Thymus (tissue), 11 donors: ENCODE results near the gene CHIC1. TPM values are rescaled to one million over a fixed set of nuclear protein-coding genes. Genes with fewer than 3 reads are reported as not detected.
"Not testable (repeated sequence)": the region's sequence is repeated elsewhere in the genome, so short reads cannot be mapped to it uniquely, and the experiment has no call there.

Experiments
- DNase-seq, 9 donors: peaks; one replicate each; pipeline ENCODE4 v3.0.0-alpha.2; 2013; ENCODE audit warnings: low spot score in 9 of 9, low read depth in 6 of 9, missing footprints in 1 of 9
- H3K27ac ChIP-seq, 2 donors: one replicate each; pipeline ENCODE4 v1.5.1; 2013; ENCODE audit warnings: control low read depth in 1 of 2, low read depth in 1 of 2, low read length in 1 of 2, mild to moderate bottlenecking in 1 of 2, moderate library complexity in 1 of 2
- H3K27me3 ChIP-seq, 2 donors: one replicate each; pipeline ENCODE4 v1.5.1; 2013; ENCODE audit warnings: low read length in 1 of 2; ENCODE audit not compliant: control insufficient read depth in 2 of 2, insufficient read depth in 1 of 2
- H3K36me3 ChIP-seq, 2 donors: one replicate each; pipeline ENCODE4 v1.5.1; 2013; ENCODE audit warnings: low read length in 1 of 2, mild to moderate bottlenecking in 1 of 2, moderate library complexity in 1 of 2; ENCODE audit not compliant: control insufficient read depth in 2 of 2, insufficient read depth in 2 of 2
- H3K4me1 ChIP-seq, 2 donors: one replicate each; pipeline ENCODE4 v1.5.1; 2013; ENCODE audit warnings: low read length in 2 of 2; ENCODE audit not compliant: control insufficient read depth in 2 of 2, insufficient read depth in 2 of 2
- H3K4me3 ChIP-seq, 2 donors: one replicate each; pipeline ENCODE4 v1.5.1; 2013; ENCODE audit warnings: low read length in 2 of 2, control low read depth in 1 of 2, mild to moderate bottlenecking in 1 of 2
- H3K9me3 ChIP-seq, 2 donors: one replicate each; pipeline ENCODE4 v1.5.1; 2013; ENCODE audit warnings: low read length in 1 of 2, mild to moderate bottlenecking in 1 of 2; ENCODE audit not compliant: control insufficient read depth in 2 of 2, insufficient read depth in 1 of 2
- WGBS: extraction: QIAGEN DNeasy Blood & Tissue Kit; methylation state at CpG from one replicate; pipeline ENCODE4 v1.1.7; 2013; 5-methylcytosine and 5-hydroxymethylcytosine counted together
- polyA plus RNA-seq: library from polyadenylated mRNA; stranded (reverse); fragments of 200-250 nt; gene quantifications from one replicate; pipeline ENCODE4 v1.2.3, GENCODE V29; 2013
- total RNA-seq: library from RNA; stranded (reverse); fragments of 120-200 nt; gene quantifications from one replicate; pipeline ENCODE4 v1.2.4, GENCODE V29; 2013
- donor health status: healthy.

The CHIC1 gene
- total and polyA plus RNA-seq, 2 donors: 3.7 to 5.1 TPM

DNA sequence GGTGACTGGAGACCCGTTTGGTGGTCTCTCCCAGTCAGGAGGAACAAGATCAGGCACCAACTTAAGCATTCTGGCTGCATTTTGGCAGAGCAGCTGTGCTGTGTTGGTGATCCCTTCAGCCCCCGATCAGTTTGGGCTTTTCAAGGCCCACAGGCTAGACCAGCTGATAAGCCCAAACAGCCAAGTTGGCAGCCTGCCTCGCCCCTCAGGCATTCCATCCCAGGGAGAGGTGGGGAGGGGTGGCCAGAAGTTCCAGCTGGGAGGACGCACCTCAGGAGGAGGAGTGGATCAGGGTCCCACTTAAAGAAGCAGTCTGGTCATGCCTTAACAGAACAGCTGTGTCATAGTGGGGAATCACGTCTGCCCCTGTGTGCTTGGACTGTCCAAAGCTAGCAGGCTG, 105.8 kb downstream of the CHIC1 start:
- Histone ChIP-seq H3K4me3 (no peak overlapping the region), H3K36me3 (no peaks in the 10 kb centered on the region), H3K27ac (no peak overlapping the region), H3K9me3 (peaks cover 0 to 3% of the 10 kb centered on the region in 2 donors), H3K4me1 (no peaks in the 10 kb centered on the region), H3K27me3 (no peaks in the 10 kb centered on the region)
- DNase-seq: no peak
- 98% methylated on average over 5 of the region's 5 CpGs for WGBS

DNA sequence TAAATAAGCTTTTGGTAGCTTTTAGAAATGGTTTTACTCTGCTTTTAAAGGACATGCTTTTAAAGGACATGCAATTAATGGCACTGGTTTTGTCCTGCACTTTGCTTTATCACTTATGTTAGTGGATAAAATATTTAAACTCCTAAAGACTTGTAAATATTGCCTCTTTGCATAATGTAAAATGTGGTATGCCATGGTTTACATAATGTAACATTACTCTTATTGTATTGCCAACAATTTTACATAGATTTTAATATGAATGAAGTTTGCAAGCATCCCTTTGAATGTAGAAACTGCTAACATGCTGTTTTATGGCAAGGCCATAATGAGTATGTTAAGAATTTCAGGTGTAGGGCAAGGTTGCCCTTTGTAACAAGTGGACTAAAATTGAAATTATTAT, 118.4 kb downstream of the CHIC1 start:
- no peak overlapping the region for H3K4me3 ChIP-seq
- no peaks in the 10 kb centered on the region for H3K36me3 ChIP-seq
- H3K4me1 ChIP-seq: no peaks in the 10 kb centered on the region
- no peaks in the 10 kb centered on the region for H3K9me3 ChIP-seq
- no peak for DNase-seq
- no peak overlapping the region for H3K27ac ChIP-seq
- no peaks in the 10 kb centered on the region for H3K27me3 ChIP-seq

DNA sequence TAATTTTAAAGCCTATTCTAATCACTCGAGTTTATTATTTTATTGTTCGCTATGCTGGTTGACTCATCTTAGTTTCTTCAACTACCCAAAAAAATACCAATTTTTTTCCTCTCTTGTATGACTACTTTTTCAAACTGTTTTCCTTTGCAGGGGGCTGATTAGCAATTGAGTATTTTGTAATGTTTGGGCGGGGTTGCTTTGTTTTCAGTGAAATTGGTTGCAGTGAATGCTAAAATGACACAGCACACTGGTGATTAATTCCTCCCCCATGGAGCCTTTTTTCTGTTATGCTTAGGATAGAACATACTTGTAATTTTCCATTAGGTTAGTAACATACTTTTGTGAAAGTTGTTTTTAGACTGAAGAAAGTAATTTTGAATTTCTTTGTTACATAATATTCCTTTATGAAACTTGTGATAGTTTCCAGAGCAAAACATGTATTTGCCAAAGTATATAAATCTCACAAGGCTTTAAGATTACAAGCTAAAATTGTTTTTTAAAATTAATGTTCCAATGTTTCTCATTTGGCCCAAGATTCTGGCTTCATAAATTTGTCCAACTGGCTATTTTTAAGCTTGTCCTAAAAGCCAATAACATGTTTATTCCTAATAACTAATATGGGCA, 120.4 kb downstream of the CHIC1 start:
- H3K9me3 ChIP-seq: no peaks in the 10 kb centered on the region
- H3K4me1 ChIP-seq: no peaks in the 10 kb centered on the region
- no peaks in the 10 kb centered on the region for H3K36me3 ChIP-seq
- no peak overlapping the region for H3K27ac ChIP-seq
- no peak overlapping the region for H3K4me3 ChIP-seq
- no peak for DNase-seq
- WGBS: 98% methylated on average over 3 of the region's 3 CpGs
- no peaks in the 10 kb centered on the region for H3K27me3 ChIP-seq

DNA sequence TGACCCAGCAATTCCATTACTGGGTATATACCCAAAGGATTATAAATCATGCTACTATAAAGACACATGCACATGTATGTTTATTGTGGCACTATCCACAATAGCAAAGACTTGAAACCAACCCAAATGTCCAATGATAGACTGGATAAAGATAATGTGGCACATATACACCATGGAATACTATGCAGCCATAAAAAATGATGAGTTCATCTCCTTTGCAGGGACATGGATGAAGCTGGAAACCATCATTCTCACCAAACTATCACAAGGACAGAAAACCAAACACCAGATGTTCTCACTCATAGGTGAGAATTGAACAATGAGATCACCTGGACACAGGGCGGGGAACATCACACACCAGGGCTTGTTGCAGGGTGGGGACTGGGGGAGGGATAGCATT, 144.0 kb downstream of the CHIC1 start:
- not testable (repeated sequence) for H3K36me3 ChIP-seq, H3K27me3 ChIP-seq, DNase-seq, H3K4me3 ChIP-seq, H3K4me1 ChIP-seq, H3K9me3 ChIP-seq, H3K27ac ChIP-seq
- WGBS: 97% methylated on average over 1 of the region's 1 CpG

DNA sequence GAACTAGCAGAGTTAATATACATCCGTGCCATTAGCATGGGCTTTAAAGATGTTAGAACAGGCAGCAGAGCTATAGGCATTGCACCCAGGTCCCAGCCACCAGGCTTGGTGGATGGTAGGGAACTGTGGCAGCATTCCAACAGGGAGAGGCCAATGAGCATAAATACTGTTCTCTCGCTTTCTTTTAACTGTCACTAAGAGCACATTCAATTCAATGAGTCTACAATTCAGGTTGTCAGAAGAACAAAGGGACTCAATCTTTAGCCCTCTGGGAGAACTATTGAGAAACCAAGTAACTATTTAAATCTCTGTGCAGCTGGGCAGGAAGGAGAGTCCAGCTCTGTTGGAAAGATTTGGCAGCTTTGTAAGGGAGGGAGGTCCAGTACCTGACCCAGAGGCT, 165.6 kb downstream of the CHIC1 start:
- DNase-seq: no peak
- no peak overlapping the region for H3K4me3 ChIP-seq
- WGBS: 76% methylated on average over 2 of the region's 2 CpGs
- no peaks in the 10 kb centered on the region for H3K36me3 ChIP-seq
- no peaks in the 10 kb centered on the region for H3K27me3 ChIP-seq
- no peak overlapping the region for H3K27ac ChIP-seq
- no peaks in the 10 kb centered on the region for H3K9me3 ChIP-seq
- H3K4me1 ChIP-seq: no peaks in the 10 kb centered on the region

Other genes with a start within 250 kb of the CHIC1 start
- not detected for gene CDX4, start 116.1 kb upstream of the CHIC1 start, total RNA-seq
- gene CDX4, start 116.1 kb upstream of the CHIC1 start, polyA plus RNA-seq: not detected